Astrocyte (in vitro differentiated cells and primary cell): ENCODE data around the gene CSF2.

Experiments
- EZH2 ChIP-seq: IDR thresholded peaks from 2 replicates; pipeline ENCODE4 v1.6.1; 2012; ENCODE audit warnings: mild to moderate bottlenecking, low read length, inconsistent platforms; ENCODE audit not compliant: insufficient read depth
- TF ChIP-seq, protein P1 (sequence below): IDR thresholded peaks from 2 replicates; pipeline ENCODE4 v1.5.1; 2011; ENCODE audit warnings: low read depth, mild to moderate bottlenecking, inconsistent platforms, low read length, moderate library complexity; ENCODE audit not compliant: insufficient read depth

GRCh38 chr5:132037353-132037752 is 36.2 kb upstream of the CSF2 start:
- TF ChIP-seq, protein P1, sequence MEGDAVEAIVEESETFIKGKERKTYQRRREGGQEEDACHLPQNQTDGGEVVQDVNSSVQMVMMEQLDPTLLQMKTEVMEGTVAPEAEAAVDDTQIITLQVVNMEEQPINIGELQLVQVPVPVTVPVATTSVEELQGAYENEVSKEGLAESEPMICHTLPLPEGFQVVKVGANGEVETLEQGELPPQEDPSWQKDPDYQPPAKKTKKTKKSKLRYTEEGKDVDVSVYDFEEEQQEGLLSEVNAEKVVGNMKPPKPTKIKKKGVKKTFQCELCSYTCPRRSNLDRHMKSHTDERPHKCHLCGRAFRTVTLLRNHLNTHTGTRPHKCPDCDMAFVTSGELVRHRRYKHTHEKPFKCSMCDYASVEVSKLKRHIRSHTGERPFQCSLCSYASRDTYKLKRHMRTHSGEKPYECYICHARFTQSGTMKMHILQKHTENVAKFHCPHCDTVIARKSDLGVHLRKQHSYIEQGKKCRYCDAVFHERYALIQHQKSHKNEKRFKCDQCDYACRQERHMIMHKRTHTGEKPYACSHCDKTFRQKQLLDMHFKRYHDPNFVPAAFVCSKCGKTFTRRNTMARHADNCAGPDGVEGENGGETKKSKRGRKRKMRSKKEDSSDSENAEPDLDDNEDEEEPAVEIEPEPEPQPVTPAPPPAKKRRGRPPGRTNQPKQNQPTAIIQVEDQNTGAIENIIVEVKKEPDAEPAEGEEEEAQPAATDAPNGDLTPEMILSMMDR = no peak
- TF ChIP-seq EZH2 = no peak
